ENCODE results near the gene CCT7.

Gene CCT7

DNA sequence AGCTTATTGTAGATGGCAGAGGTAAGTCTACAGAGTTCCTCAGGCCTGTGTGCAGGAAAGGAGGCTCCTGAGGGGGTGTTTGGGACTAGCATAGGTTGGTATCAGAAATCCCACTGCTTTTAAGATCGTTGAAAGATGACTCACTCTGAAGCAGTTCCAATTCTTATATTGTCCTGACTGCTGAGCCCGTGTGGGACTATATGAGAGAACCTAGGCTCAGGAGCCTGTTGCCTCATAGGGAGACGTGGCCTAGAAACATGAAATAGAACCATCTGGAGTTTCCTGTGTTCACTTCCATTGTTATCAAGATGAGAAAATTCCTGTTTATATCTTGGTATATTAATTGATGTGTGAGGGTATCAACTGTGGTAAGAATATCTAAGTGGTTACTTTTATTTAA, 5.7 kb downstream of the CCT7 start:
- Mint-ChIP-seq H3K36me3 (peaks cover 23% of the 10 kb centered on the region), H3K27me3 (no peaks in the 10 kb centered on the region), H3K4me3 (no peak overlapping the region), H3K9me3 (no peaks in the 10 kb centered on the region), H3K27ac (no peak overlapping the region), H3K4me1 (peaks cover 32% of the 10 kb centered on the region)
- no peak for ATAC-seq

DNA sequence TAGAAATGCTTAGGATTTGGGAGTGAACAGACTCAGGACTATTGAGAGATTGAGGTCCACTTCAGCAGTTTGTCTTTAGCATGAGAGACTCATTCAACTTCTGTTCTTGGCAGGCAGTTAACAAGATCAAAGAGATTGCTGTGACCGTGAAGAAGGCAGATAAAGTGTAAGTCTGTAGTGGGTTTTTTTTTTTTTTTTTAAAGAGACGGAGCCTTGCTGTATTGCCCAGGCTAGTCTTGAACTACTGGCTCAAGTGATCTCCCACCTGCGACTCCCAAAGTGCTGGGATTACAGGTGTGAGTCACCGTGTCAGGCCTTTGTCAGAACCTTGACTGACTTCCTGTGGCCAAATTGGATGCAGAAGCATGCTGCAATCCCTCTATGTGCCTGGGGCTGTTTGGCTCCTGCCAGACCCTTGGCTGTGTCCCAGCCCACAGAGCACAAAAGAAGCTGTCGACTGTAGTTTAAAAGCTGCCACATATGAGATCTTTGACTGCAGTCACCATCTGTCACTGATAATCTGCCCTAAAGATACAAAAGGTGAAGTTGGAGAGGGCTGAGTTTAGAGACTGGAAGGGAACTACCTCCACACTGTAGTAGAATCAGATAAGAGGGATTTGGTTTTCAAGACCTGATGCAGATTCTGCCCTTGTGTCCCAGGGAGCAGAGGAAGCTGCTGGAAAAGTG, 9.9 kb downstream of the CCT7 start:
- Mint-ChIP-seq H3K4me1 (peaks cover 6% of the 10 kb centered on the region), H3K36me3 (peaks cover 44% of the 10 kb centered on the region)
- ATAC-seq: no peak

DNA sequence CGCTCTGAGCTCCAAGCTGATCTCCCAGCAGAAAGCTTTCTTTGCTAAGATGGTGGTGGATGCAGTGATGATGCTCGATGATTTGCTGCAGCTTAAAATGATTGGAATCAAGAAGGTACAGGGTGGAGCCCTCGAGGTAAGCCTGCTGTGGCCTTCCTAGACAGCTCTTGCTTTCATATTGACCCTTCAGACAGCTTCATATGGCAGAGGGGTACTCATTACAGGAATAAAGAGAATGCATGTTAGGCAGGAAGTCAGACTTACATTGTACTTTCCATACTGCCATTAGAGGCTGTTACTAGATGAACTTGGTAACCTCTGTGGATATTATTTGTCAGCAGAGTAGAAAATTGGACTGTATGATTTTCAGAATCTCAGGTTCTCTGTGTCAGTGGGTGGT, 10.5 kb downstream of the CCT7 start:
- H3K27me3 Mint-ChIP-seq: no peaks in the 10 kb centered on the region
- no peak overlapping the region for H3K4me3 Mint-ChIP-seq
- peaks cover 49% of the 10 kb centered on the region for H3K36me3 Mint-ChIP-seq
- no peak overlapping the region for H3K27ac Mint-ChIP-seq
- no peak for ATAC-seq
- no peaks in the 10 kb centered on the region for H3K9me3 Mint-ChIP-seq
- peaks cover 6% of the 10 kb centered on the region for H3K4me1 Mint-ChIP-seq

More for the DNA sequence above, 9.9 kb downstream of the CCT7 start:
- H3K9me3 Mint-ChIP-seq: no peaks in the 10 kb centered on the region
- H3K27me3 Mint-ChIP-seq: no peaks in the 10 kb centered on the region
- H3K27ac Mint-ChIP-seq: no peak overlapping the region
- no peak overlapping the region for H3K4me3 Mint-ChIP-seq

DNA sequence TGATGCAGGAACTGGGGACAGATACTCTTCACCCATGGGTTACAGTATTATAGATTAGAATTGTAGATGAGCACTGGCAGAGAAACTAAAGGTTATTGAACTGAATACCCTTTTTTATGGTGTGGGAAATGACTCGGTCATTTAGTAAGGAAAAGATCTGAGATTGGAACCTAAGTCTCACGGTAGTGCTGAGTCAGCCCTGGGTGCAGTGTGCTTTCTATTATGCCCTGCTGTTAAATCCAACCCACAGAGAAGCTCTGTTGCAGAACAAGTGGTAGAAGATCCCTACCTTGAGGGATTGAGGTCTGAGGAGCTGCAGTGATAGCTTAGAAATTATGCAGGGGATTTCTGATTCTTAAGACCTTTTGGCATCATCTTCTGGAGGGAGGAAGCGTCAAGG, 12.7 kb downstream of the CCT7 start:
- Mint-ChIP-seq H3K4me1 (peaks cover 6% of the 10 kb centered on the region), H3K27me3 (no peaks in the 10 kb centered on the region), H3K9me3 (no peaks in the 10 kb centered on the region), H3K27ac (no peak overlapping the region), H3K4me3 (no peak overlapping the region), H3K36me3 (peaks cover 66% of the 10 kb centered on the region)
- no peak for ATAC-seq

DNA sequence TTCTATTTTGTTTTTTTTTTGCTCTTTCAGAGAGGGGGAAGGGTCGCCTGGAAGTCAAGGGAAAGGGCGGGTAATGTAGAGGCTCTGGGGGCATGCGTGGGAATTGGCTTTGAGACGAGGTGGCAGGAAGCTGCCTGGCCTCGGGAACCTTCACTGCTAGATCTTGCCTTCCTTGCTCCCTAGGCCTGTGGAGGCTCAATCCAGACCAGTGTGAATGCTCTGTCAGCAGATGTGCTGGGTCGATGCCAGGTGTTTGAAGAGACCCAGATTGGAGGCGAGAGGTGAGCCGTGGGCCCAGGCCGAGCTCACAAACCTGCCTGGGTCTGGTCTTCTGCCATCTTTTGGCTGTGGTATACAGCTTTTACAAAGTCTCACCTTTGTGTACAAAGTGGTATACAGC, 15.5 kb downstream of the CCT7 start:
- no peak overlapping the region for H3K27ac Mint-ChIP-seq

DNA sequence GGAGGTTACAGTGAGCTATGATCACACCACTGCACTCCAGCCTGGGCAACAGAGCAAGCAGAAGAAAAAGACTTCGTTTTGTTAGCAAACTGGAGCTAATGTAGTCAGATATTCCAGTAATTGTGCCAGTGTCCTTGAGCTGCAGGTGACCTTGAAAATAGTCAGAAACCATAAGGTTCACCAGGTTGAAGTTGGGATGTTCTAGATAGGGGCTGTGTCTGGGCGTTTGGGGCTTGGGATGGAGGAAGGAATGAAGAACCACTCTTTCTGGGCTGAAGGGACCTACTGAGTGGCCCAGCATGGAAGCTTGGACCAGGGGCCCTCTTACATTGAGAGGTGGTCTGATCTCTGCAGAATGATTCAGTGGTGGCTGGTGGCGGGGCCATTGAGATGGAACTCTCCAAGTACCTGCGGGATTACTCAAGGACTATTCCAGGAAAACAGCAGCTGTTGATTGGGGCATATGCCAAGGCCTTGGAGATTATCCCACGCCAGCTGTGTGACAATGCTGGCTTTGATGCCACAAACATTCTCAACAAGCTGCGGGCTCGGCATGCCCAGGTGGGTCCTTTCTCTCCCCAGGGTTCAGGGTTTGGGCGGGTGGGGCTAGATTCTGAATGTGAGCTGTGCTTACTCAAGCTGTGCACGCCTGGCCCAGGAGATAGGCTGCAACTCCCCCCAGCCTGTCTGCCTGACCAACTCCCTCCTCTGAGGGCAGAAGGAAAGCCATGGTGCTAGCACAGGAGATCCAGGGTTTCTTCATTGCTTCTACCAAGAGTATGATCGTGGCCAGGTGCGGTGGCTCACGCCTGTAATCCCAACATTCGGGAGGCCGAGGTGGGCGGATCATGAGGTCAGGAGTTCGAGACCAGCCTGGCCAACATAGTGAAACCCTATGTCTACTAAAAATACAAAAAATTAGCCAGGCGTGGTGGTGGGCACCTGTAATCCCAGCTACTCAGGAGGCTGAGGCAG, 17.1 kb downstream of the CCT7 start:
- H3K36me3 Mint-ChIP-seq: peaks cover 76% of the 10 kb centered on the region
- no peak for ATAC-seq
- H3K9me3 Mint-ChIP-seq: no peaks in the 10 kb centered on the region
- H3K4me1 Mint-ChIP-seq: peaks cover 7% of the 10 kb centered on the region
- H3K27ac Mint-ChIP-seq: no peak overlapping the region
- H3K27me3 Mint-ChIP-seq: no peaks in the 10 kb centered on the region
- H3K4me3 Mint-ChIP-seq: no peak overlapping the region

More for the DNA sequence above, 15.5 kb downstream of the CCT7 start:
- no peak for ATAC-seq
- Mint-ChIP-seq H3K27me3 (no peaks in the 10 kb centered on the region), H3K9me3 (no peaks in the 10 kb centered on the region), H3K36me3 (peaks cover 77% of the 10 kb centered on the region), H3K4me3 (no peak overlapping the region), H3K4me1 (peaks cover 6% of the 10 kb centered on the region)

DNA sequence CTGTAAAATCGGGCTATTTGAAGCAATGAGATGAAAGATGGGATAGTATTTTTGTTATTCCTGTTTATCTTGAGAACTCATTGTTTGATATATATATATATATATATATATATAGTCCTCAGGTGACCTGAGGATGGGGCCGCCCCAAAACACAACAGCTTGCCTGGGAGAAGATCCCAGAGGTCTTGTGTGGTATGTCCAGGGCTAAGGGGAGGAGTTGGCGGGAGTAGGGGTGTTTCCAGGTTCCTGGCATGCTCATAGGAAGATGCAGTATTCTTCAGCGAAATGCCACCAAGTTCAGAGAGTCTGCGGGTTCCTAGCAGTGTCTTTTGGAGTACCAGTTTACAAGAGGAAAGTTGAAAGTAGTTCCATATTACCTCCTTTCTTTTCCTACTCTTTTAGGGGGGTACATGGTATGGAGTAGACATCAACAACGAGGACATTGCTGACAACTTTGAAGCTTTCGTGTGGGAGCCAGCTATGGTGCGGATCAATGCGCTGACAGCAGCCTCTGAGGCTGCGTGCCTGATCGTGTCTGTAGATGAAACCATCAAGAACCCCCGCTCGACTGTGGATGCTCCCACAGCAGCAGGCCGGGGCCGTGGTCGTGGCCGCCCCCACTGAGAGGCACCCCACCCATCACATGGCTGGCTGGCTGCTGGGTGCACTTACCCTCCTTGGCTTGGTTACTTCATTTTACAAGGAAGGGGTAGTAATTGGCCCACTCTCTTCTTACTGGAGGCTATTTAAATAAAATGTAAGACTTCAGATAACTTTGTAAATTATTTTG, 18.3 kb downstream of the CCT7 start:
- peaks cover 10% of the 10 kb centered on the region for H3K4me1 Mint-ChIP-seq
- ATAC-seq: no peak
- peaks cover 70% of the 10 kb centered on the region for H3K36me3 Mint-ChIP-seq
- no peak overlapping the region for H3K27ac Mint-ChIP-seq
- no peaks in the 10 kb centered on the region for H3K9me3 Mint-ChIP-seq
- no peaks in the 10 kb centered on the region for H3K27me3 Mint-ChIP-seq
- H3K4me3 Mint-ChIP-seq: no peak overlapping the region

DNA sequence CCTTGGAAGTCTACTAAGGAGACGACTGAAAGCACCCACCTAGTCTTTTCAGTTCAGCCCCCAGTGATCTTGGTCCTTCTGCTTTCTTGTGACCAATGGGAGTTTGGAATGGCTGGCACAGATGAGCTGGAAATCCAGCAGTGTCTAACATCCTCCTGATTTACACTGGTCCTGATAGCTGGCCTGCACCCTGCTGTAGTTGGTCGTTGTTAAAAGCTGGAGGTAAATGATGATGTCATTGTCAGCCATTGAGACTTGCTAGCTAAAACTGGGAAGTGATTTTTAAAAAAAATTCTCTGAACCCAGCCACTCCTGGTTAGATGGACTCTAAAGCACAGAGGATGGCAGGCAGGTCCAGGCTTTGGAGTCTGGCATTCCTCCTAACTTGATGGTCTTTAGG, 19.3 kb downstream of the CCT7 start:
- Mint-ChIP-seq H3K9me3 (no peaks in the 10 kb centered on the region), H3K36me3 (peaks cover 61% of the 10 kb centered on the region), H3K27ac (no peak overlapping the region), H3K4me1 (peaks cover 10% of the 10 kb centered on the region), H3K27me3 (no peaks in the 10 kb centered on the region), H3K4me3 (no peak overlapping the region)
- ATAC-seq: no peak

DNA sequence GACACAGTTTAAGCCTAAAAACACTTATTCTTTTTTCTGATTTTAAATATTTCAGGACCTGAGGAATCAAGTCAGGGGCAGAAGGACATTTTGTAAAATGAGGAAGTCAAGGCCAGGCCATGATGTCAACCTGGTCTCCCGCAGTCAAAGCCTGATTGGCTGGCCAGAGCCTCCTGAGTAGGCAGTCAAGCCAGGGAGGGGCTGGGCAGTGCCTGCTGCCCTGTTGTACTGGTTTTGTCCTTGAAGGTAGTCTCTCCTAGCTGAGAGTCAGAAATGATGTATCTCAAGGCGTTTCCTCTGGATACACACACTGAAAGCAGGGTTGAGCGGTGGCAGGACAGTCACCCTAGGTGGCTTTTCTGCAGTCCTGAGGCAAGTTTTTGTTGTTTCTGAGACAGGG, 19.8 kb downstream of the CCT7 start:
- peaks cover 10% of the 10 kb centered on the region for H3K4me1 Mint-ChIP-seq
- no peak for ATAC-seq
- no peak overlapping the region for H3K27ac Mint-ChIP-seq
- H3K27me3 Mint-ChIP-seq: no peaks in the 10 kb centered on the region
- no peak overlapping the region for H3K4me3 Mint-ChIP-seq
- peaks cover 59% of the 10 kb centered on the region for H3K36me3 Mint-ChIP-seq
- no peaks in the 10 kb centered on the region for H3K9me3 Mint-ChIP-seq

DNA sequence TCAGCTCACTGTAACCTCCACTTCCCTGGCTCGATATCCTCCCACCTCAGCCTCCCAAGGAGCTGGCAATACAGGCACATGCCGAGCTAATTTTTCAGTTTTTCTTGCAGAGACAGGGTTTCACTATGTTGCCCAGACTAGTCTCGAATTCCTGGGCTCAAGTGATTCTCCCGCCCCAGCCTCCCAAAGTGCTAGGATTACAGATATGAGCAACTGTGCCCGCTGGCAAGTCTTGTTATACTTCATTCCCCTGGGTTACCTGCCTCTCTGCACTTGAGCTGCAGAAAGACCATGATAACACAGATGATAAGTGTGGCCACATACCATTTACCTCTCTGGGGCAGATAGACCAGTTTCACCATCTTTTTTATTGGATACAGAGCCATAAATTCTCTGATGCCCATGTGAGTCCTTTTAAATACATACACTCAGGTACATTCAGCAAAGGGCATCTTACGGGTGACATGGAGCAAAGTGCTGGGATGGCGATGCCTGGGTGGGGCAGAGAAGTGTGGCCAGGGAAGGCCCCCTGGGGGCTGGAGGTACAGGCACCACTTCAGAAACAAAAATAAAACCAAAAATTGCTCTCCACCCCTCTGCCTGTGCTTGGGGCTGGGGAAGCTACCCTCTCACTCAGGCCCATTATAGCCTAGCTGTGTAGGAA, 20.4 kb downstream of the CCT7 start:
- no peak for ATAC-seq
- Mint-ChIP-seq H3K4me3 (no peak overlapping the region), H3K27me3 (no peaks in the 10 kb centered on the region), H3K9me3 (no peaks in the 10 kb centered on the region), H3K27ac (peak overlapping the region; percentile 52), H3K4me1 (peaks cover 10% of the 10 kb centered on the region), H3K36me3 (peaks cover 60% of the 10 kb centered on the region)

DNA sequence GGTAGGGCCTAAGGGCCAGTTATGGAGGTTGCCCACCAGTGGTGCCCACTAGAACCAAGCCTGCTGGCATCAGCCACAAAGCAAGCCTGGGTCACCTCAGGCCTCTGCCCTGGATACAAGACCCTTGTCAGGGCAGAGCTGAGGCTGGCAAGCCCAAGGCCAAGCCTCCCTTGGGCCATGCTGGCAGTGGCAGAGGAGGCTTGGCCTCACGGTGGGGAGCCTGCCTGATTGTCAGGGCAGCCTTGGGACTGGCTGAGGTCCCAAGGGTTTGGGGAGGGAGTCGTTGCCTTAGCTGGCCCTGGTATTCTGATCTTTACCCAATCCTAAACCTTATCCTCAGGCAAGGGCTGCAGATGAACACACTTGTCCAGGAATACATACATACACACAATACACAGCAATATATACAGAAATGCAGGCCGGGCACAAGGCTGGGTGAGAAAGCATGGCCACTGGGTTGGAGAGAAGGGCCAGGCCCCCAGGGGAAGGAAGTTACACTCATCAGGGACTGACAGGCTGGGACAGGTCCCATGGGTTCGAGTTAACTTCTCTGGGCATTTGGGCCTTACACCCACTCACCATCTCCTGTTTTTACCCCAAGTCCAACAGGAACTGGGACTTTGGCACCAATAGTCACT, 21.0 kb downstream of the CCT7 start:
- no peaks in the 10 kb centered on the region for H3K9me3 Mint-ChIP-seq
- no peak overlapping the region for H3K4me3 Mint-ChIP-seq
- peaks cover 58% of the 10 kb centered on the region for H3K36me3 Mint-ChIP-seq
- H3K27ac Mint-ChIP-seq: peak overlapping the region; percentile 52
- H3K4me1 Mint-ChIP-seq: peaks cover 10% of the 10 kb centered on the region
- ATAC-seq: no peak
- H3K27me3 Mint-ChIP-seq: no peaks in the 10 kb centered on the region

DNA sequence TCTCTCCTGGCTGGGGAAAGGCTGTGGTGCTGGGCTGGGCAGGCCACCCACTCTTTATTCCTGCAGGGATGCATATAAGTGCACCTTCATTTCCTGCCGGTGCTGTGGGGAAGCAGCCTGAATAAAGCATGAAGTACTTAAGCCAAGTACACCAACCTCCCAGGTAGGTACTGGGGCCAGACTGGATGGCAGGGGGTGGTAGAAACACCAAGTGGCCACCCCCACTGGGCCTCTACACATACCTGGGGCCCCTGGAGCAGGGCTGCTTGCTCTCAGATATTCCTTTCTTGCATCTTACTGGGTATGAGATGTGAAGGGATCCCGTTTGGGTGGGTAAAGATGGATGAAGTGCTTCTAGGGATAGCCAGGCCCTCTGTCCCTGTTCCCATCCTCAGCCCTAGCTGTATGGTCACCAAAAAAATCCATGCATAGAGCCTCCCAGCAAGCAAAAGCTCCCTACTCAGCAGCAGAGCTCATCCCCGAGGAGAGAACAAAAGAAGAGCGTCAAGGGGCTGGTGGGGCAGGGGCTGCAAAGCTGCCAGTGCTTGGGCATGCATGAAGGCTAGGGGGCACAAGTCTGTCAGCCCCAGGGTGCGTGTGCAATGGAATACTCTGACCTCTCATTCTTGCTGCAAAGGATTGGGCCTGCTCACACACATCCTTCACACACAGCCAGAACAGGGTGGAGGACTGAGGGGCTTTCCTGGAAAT, 22.0 kb downstream of the CCT7 start:
- Mint-ChIP-seq H3K27me3 (no peaks in the 10 kb centered on the region), H3K27ac (peak overlapping the region; percentile 8), H3K36me3 (peaks cover 49% of the 10 kb centered on the region), H3K9me3 (no peaks in the 10 kb centered on the region), H3K4me1 (peaks cover 10% of the 10 kb centered on the region), H3K4me3 (no peak overlapping the region)
- ATAC-seq: no peak

DNA sequence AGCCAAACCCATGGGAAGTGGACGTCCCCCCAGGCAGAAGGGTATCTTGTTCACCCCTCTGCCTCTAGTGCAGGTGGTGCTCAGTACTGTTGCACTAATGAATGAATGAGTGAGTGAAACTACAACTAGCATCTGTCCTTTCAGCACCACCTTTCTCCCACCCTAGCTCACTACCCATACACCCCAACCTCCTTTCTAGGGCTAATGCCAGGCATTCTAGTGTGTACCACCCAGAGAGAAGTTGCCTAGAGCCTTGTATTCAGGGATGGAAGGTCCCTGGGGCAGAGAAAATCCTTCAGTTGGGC, 22.5 kb downstream of the CCT7 start:
- Mint-ChIP-seq H3K36me3 (peaks cover 47% of the 10 kb centered on the region), H3K4me1 (peaks cover 10% of the 10 kb centered on the region), H3K27me3 (no peaks in the 10 kb centered on the region), H3K27ac (peak overlapping the region; percentile 8), H3K4me3 (no peak overlapping the region), H3K9me3 (no peaks in the 10 kb centered on the region)
- ATAC-seq: no peak

DNA sequence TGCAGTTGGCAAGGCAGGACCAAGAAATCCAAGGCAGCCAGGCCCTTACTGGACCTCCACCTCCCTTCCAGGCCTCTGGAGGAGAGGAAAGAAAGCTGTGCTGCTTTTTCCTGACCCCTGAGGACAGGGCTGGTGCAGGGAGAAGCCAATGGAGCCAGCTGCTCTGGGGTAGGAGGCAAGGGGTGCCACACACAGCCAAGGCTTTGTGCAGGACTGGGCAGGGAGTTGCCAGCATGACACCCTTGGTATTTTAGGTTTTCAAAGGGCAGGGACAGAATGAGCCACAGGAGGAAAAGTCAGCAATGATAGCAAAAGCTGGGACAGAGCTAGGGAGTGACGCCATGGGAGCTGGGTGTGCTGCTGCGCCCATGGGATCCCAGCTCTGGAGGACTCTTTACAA, 22.9 kb downstream of the CCT7 start:
- ATAC-seq: no peak
- Mint-ChIP-seq H3K36me3 (peaks cover 46% of the 10 kb centered on the region), H3K27me3 (no peaks in the 10 kb centered on the region), H3K27ac (peak overlapping the region; percentile 8), H3K9me3 (no peaks in the 10 kb centered on the region), H3K4me1 (peaks cover 10% of the 10 kb centered on the region), H3K4me3 (no peak overlapping the region)

Measured in stimulated activated memory B cell treated with anti-CD40 and anti-IgM and Interleukin-4, amounts not matched to agents 10 μg/mL and 1 μg/mL and 100 μg/mL, for 72 hours (primary cell).